BJ (cell line): Measurements from ENCODE around the gene VPS26A. TPM values are rescaled to one million over a fixed set of nuclear protein-coding genes. Genes with fewer than 3 reads are reported as not detected.

ENCODE experiments used
- CTCF ChIA-PET: fragments of 350-600 bp; formaldehyde crosslinking; extraction: SDS; loops from one replicate; lab custom pipeline; 2021; ENCODE audit warnings: antibody characterized with exemption, inconsistent platforms; lab: Yijun Ruan, JAX
- POLR2A ChIA-PET: fragments of 300-600 bp; sonication (Branson Sonifier 250); formaldehyde crosslinking; extraction: SDS; loops from one replicate; lab custom pipeline; 2021; ENCODE audit warnings: antibody characterized with exemption; lab: Charles Lee
- DNase-seq: peaks from one replicate; pipeline ENCODE4 v3.0.0-alpha.2; 2011; ENCODE audit warnings: low read depth
- H3K27me3 ChIP-seq: 2 replicates; pipeline ENCODE4 v1.6.0; 2011; ENCODE audit warnings: low read length; ENCODE audit not compliant: control insufficient read depth, insufficient read depth
- H3K36me3 ChIP-seq: 2 replicates; pipeline ENCODE4 v1.5.1; 2011; ENCODE audit warnings: low read length; ENCODE audit not compliant: control insufficient read depth, insufficient read depth
- H3K4me3 ChIP-seq: 2 replicates; pipeline ENCODE4 v1.5.1; 2011; ENCODE audit warnings: low read depth, mild to moderate bottlenecking, control low read depth, low read length
- polyA plus RNA-seq: library from polyadenylated mRNA; depleted of rRNA; stranded (reverse); fragments of >200 nt; gene quantifications from 2 replicates; pipeline ENCODE4 v1.2.3, GENCODE V29; 2011
- TF ChIP-seq, protein P1 (sequence below): IDR thresholded peaks from 2 replicates; pipeline ENCODE4 v1.5.1; 2011; ENCODE audit warnings: low read depth, mild to moderate bottlenecking, control low read depth, inconsistent platforms, low read length, moderate library complexity; ENCODE audit not compliant: insufficient read depth

VPS26A gene
- polyA plus RNA-seq, 1 experiment: 7.5 TPM

DNA sequence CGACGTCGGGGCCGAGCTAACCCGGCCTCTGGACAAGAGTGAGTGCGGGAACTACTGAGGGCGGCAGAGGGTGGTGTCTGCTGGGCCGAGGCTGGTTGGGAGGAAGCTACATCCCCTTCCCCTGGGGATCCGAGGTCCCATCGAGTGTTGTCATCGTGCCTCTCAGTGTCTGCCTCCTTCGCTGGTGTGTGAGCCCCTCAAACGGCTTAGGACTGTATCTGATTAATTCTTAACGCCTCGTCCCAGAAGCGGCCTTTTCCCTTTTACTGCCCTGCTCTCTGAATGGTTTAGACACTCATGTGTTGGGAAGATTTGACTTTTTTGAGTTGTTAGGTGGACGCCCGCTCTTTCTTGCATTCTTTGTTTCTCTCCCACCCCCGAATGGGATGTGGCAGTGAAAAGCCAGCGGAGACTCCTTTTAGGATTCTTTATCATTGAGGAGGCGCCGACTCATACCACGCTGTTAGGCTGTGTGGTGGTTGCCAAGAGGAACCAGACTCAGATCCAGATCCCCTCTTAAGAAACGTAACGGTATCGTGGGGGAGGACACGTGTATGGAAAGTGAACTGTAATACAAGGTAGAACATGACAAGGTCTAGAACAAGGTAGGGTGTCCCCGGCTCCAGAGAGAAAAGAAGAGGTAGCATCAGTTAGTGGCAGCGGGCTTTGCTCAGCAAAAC is 56.7 kb downstream of the VPS26A start:
- Histone ChIP-seq H3K4me3 (peak overlapping the region; percentile 97), H3K27me3 (no peaks in the 10 kb centered on the region), H3K36me3 (peaks cover 3% of the 10 kb centered on the region)
- no peak for DNase-seq
- TF ChIP-seq, protein P1, sequence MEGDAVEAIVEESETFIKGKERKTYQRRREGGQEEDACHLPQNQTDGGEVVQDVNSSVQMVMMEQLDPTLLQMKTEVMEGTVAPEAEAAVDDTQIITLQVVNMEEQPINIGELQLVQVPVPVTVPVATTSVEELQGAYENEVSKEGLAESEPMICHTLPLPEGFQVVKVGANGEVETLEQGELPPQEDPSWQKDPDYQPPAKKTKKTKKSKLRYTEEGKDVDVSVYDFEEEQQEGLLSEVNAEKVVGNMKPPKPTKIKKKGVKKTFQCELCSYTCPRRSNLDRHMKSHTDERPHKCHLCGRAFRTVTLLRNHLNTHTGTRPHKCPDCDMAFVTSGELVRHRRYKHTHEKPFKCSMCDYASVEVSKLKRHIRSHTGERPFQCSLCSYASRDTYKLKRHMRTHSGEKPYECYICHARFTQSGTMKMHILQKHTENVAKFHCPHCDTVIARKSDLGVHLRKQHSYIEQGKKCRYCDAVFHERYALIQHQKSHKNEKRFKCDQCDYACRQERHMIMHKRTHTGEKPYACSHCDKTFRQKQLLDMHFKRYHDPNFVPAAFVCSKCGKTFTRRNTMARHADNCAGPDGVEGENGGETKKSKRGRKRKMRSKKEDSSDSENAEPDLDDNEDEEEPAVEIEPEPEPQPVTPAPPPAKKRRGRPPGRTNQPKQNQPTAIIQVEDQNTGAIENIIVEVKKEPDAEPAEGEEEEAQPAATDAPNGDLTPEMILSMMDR: no peak
- CTCF ChIA-PET: no interaction called here
- POLR2A ChIA-PET: no interaction called here

DNA sequence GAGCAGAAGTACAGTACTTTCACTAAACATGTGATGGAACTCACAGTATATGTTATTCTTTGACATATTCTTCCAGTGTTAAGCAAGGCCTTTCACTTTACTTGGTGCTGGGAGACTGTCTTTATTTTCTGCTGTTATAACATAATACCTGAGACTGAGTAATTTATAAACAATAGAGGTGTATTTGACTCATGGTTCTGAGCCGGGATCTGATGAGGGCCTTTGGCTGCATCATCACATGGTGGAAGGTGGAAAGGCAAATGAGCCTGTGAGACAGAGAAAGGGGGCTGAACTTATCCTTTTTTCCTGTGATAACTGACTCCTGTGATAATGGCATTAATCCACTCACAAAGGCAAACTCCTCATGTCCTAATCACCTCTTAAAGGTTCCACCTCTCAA is 57.5 kb downstream of the VPS26A start:
- H3K4me3 ChIP-seq: peak overlapping the region; percentile 97
- TF ChIP-seq, protein P1: no peak
- ChIA-PET POLR2A (no interaction called here), CTCF (no interaction called here)
- H3K27me3 ChIP-seq: no peaks in the 10 kb centered on the region
- peaks cover 5% of the 10 kb centered on the region for H3K36me3 ChIP-seq
- DNase-seq: no peak

DNA sequence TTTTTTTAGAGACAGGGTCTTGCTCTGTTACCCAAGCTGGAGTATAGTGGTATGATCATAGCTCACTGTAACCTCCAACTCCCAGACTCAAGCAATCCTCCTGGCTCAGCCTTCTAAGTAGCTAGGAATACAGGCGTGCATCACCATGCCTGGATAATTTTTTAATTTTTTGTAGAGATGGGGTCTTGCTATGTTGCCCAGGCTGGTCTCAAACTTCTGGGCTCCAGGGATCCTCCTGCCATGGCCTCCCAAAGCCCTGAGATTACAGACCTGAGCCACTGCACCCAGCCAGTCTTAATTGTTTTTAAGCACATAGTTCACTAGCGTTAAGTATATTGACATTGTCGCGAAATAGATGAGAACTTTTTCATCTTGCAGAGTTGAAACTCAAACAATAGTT is 58.0 kb downstream of the VPS26A start:
- H3K36me3 ChIP-seq: peaks cover 5% of the 10 kb centered on the region
- TF ChIP-seq, protein P1: no peak
- CTCF ChIA-PET: no interaction called here
- POLR2A ChIA-PET: no interaction called here
- no peaks in the 10 kb centered on the region for H3K27me3 ChIP-seq
- DNase-seq: no peak
- no peak overlapping the region for H3K4me3 ChIP-seq

DNA sequence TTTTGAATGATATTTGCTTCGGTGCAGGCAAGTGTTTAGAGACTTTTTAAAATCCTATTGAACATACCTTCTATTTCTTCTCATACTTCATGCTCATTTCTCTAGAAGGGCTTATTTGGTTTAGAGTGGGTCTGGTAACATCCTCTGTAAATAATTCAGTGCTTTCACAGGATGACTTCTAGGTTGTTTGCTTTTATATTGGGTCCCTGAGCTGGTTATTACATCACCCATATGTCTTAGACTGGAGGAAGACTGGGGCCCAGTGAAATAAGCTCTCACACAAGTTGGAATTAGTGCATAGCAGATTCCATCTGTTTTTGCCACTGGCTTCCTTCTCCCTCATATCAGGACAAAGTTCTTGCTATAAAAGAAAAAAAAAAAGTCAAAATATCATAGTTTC is 62.5 kb downstream of the VPS26A start:
- peaks cover 9% of the 10 kb centered on the region for H3K36me3 ChIP-seq
- H3K4me3 ChIP-seq: no peak overlapping the region
- POLR2A ChIA-PET: no interaction called here
- CTCF ChIA-PET: no interaction called here
- no peak for DNase-seq
- TF ChIP-seq, protein P1: no peak
- H3K27me3 ChIP-seq: no peaks in the 10 kb centered on the region

DNA sequence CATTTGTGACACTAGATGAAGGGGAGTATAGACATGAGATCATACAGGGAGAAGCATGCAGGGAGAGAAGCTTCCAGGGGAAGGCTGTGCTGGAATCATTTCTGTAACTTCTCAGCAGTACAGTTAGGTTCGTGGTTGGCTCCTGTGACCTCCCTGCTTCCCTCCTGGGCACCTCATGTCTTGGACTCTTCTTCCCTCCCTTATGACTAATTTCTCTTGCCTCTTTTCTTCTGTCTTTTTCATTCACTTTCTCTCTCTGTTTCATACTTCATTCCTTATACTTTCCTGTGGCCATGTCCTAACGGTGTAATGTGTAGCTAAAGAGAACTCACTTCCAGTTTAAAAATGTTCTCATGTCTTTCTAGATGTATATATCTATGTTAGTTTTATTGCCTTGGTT is 77.1 kb downstream of the VPS26A start:
- DNase-seq: no peak
- H3K27me3 ChIP-seq: no peaks in the 10 kb centered on the region
- peaks cover 1% of the 10 kb centered on the region for H3K36me3 ChIP-seq
- H3K4me3 ChIP-seq: no peak overlapping the region
- TF ChIP-seq, protein P1: no peak
- ChIA-PET POLR2A (no interaction called here), CTCF (no interaction called here)
